ENCODE results near the gene RNF144A.

Gene RNF144A

GRCh38 chr2:7063789-7064188 lies 146.6 kb downstream of the RNF144A start:
- H3K9me2 ChIP-seq (replicated peaks; ENCODE audit: low read depth, low read length), result no peaks in the 10 kb centered on the region
- no peak overlapping the region for H2AFZ ChIP-seq (ENCODE audit: low read length)
- no peaks in the 10 kb centered on the region for H4K20me1 ChIP-seq (ENCODE audit: insufficient read depth, low read length, poor library complexity, severe bottlenecking)
- no peaks in the 10 kb centered on the region for H3K27me3 ChIP-seq (ENCODE audit: insufficient read depth, low read length, poor library complexity, severe bottlenecking)
- H3K79me2 ChIP-seq (ENCODE audit: insufficient read depth, low read length), result no peaks in the 10 kb centered on the region
- no peak overlapping the region for H3K4me2 ChIP-seq (ENCODE audit: low read depth, low read length, poor library complexity, severe bottlenecking)
- TF ChIP-seq EZH2phosphoT487 (IDR thresholded peaks at IDR 0.05; ENCODE audit: borderline replicate concordance) (no peak), CTCF (conservative IDR thresholded peaks at IDR 0.05; ENCODE audit: low read length) (no peak)
- H3K4me1 ChIP-seq (ENCODE audit: insufficient read depth, low read length, poor library complexity, severe bottlenecking), result peaks cover 18% of the 10 kb centered on the region
- H3K9ac ChIP-seq (ENCODE audit: low read depth, low read length, poor library complexity, severe bottlenecking), result no peak overlapping the region
- H3F3A ChIP-seq (ENCODE audit: low read depth), result 0 out of 2 replicates have a peak, but pooled peaks cover under 1% of the 10 kb centered on the region
- H3K9me3 ChIP-seq (ENCODE audit: insufficient read depth, low read depth, low read length), result no peaks in the 10 kb centered on the region
- H3K36me3 ChIP-seq (ENCODE audit: insufficient read depth, low read length), result no peaks in the 10 kb centered on the region
- no peak overlapping the region for H3K4me3 ChIP-seq (ENCODE audit: low read length, poor library complexity, severe bottlenecking)

DNA sequence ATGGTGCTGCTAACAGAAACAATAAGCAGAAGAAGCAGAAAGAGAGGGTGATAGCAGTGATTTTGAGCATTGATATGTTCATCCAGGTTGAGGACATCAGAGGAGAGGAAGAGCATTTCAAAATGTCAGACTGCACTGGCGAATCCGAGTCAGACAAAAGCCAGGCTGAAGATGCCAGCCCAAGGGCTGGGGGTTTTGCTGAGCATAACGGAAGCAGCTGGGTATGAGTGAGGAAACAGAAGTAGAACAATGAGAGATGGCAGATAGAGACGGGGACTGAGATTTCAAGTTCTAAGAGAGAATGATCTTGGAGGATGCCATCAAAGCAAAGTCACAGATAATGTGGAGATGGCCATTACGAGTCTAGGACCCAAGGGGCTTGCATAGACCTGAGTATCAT lies 151.2 kb downstream of the RNF144A start:
- Histone ChIP-seq H3K9me3 (ENCODE audit: insufficient read depth, low read depth, low read length) (no peaks in the 10 kb centered on the region), H3K36me3 (ENCODE audit: insufficient read depth, low read length) (no peaks in the 10 kb centered on the region), H3K9ac (ENCODE audit: low read depth, low read length, poor library complexity, severe bottlenecking) (no peak overlapping the region), H3K27me3 (ENCODE audit: insufficient read depth, low read length, poor library complexity, severe bottlenecking) (no peaks in the 10 kb centered on the region), H4K20me1 (ENCODE audit: insufficient read depth, low read length, poor library complexity, severe bottlenecking) (no peaks in the 10 kb centered on the region), H3K4me1 (ENCODE audit: insufficient read depth, low read length, poor library complexity, severe bottlenecking) (no peaks in the 10 kb centered on the region), H3K9me2 (replicated peaks; ENCODE audit: low read depth, low read length) (no peaks in the 10 kb centered on the region), H3K4me3 (ENCODE audit: low read length, poor library complexity, severe bottlenecking) (no peak overlapping the region), H3F3A (ENCODE audit: low read depth) (no peaks in the 10 kb centered on the region), H2AFZ (ENCODE audit: low read length) (no peak overlapping the region), H3K4me2 (ENCODE audit: low read depth, low read length, poor library complexity, severe bottlenecking) (no peak overlapping the region), H3K79me2 (ENCODE audit: insufficient read depth, low read length) (no peaks in the 10 kb centered on the region)
- TF ChIP-seq CTCF (conservative IDR thresholded peaks at IDR 0.05; ENCODE audit: low read length) (no peak), EZH2phosphoT487 (IDR thresholded peaks at IDR 0.05; ENCODE audit: borderline replicate concordance) (no peak)

DNA sequence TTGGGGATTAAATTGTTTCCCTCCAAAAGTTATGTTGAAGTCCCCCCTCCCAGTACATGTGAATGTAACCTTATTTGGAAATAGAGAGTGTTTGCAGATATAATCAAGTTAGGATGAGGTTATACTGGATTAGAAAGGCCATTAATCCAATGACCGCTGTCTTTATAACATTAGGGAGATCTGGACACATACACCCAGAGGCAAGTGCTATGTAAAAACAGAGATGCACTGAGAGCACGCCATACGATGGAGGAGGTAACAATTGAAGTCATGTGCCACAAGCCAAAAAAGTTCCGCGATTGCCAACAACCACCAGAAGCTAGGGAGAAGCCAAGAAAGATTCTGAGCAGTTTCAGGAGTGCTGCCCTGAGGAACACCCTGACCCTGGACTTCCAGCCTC lies 153.3 kb downstream of the RNF144A start:
- no peaks in the 10 kb centered on the region for H3F3A ChIP-seq (ENCODE audit: low read depth)
- no peaks in the 10 kb centered on the region for H3K27me3 ChIP-seq (ENCODE audit: insufficient read depth, low read length, poor library complexity, severe bottlenecking)
- H3K36me3 ChIP-seq (ENCODE audit: insufficient read depth, low read length), result no peaks in the 10 kb centered on the region
- no peak overlapping the region for H3K4me3 ChIP-seq (ENCODE audit: low read length, poor library complexity, severe bottlenecking)
- H3K9ac ChIP-seq (ENCODE audit: low read depth, low read length, poor library complexity, severe bottlenecking), result no peak overlapping the region
- no peak overlapping the region for H2AFZ ChIP-seq (ENCODE audit: low read length)
- no peaks in the 10 kb centered on the region for H3K79me2 ChIP-seq (ENCODE audit: insufficient read depth, low read length)
- TF ChIP-seq EZH2phosphoT487 (IDR thresholded peaks at IDR 0.05; ENCODE audit: borderline replicate concordance), result no peak
- TF ChIP-seq CTCF (conservative IDR thresholded peaks at IDR 0.05; ENCODE audit: low read length), result no peak
- H3K9me3 ChIP-seq (ENCODE audit: insufficient read depth, low read depth, low read length), result no peaks in the 10 kb centered on the region
- no peaks in the 10 kb centered on the region for H3K9me2 ChIP-seq (replicated peaks; ENCODE audit: low read depth, low read length)
- no peaks in the 10 kb centered on the region for H3K4me1 ChIP-seq (ENCODE audit: insufficient read depth, low read length, poor library complexity, severe bottlenecking)
- no peak overlapping the region for H3K4me2 ChIP-seq (ENCODE audit: low read depth, low read length, poor library complexity, severe bottlenecking)
- H4K20me1 ChIP-seq (ENCODE audit: insufficient read depth, low read length, poor library complexity, severe bottlenecking), result no peaks in the 10 kb centered on the region
